CD14-positive monocyte (primary cell): ENCODE measurements around the gene PATE2. TPM values are rescaled to one million over a fixed set of nuclear protein-coding genes. Genes with fewer than 3 reads are reported as not detected.

Experiments
- DNase-seq, 3 donors: peaks; one replicate each; pipeline ENCODE4 v3.0.0-alpha.2; 2011 to 2022
- H2AFZ ChIP-seq: 2 replicates; pipeline ENCODE4 v1.6.0; 2012; ENCODE audit warnings: mild to moderate bottlenecking, low read depth, low read length, inconsistent platforms; ENCODE audit not compliant: insufficient read depth, poor library complexity, severe bottlenecking
- H3K27ac ChIP-seq, 2 donors: 1 replicate in 1 of 2; 2 replicates in 1 of 2; pipeline ENCODE4 v1.5.1; 2012 to 2013; ENCODE audit warnings: low read length in 2 of 2, control low read depth in 1 of 2, inconsistent platforms in 1 of 2, low read depth in 1 of 2, mild to moderate bottlenecking in 1 of 2
- H3K27me3 ChIP-seq, 2 donors: one replicate each; pipeline versions ENCODE4 v1.6.0 to v1.6.1; 2011 to 2013; ENCODE audit warnings: low read length in 2 of 2; ENCODE audit not compliant: control insufficient read depth in 2 of 2, insufficient read depth in 2 of 2
- H3K36me3 ChIP-seq, 2 donors: replicated peaks in 1 of 2; 1 replicate in 1 of 2; 2 replicates in 1 of 2; pipeline versions ENCODE4 v1.5.1 to v1.6.1; 2012 to 2013; ENCODE audit warnings: low read length in 2 of 2, control low read depth in 1 of 2, inconsistent platforms in 1 of 2, mild to moderate bottlenecking in 1 of 2; ENCODE audit not compliant: insufficient read depth in 2 of 2, control insufficient read depth in 1 of 2
- H3K4me1 ChIP-seq, 2 donors: 1 replicate in 1 of 2; 2 replicates in 1 of 2; pipeline versions ENCODE4 v1.5.1 to v1.6.1; 2012 to 2013; ENCODE audit warnings: low read length in 2 of 2, control low read depth in 1 of 2, inconsistent platforms in 1 of 2, mild to moderate bottlenecking in 1 of 2, moderate library complexity in 1 of 2; ENCODE audit not compliant: insufficient read depth in 2 of 2, control insufficient read depth in 1 of 2
- H3K4me2 ChIP-seq: replicated peaks from 2 replicates; pipeline ENCODE3; 2012; ENCODE audit warnings: low read length, moderate library complexity, mild to moderate bottlenecking; ENCODE audit not compliant: poor library complexity, severe bottlenecking; ENCODE audit errors: extremely low read depth
- H3K4me3 ChIP-seq, 3 experiments: fragments of 200-600 bp in 1 of 3; sonication (generic) in 1 of 3; replicated peaks in 1 of 3; 1 replicate in 2 of 3; 2 replicates in 1 of 3; pipeline ENCODE4 v1.5.1; 2011 to 2013; ENCODE audit warnings: low read length in 3 of 3, mild to moderate bottlenecking in 3 of 3, control low read depth in 2 of 3, low read depth in 2 of 3, inconsistent platforms in 1 of 3, moderate library complexity in 1 of 3
- H3K79me2 ChIP-seq: 2 replicates; pipeline ENCODE4 v1.6.0; 2012; ENCODE audit warnings: mild to moderate bottlenecking, control low read depth, inconsistent platforms, low read length, moderate library complexity; ENCODE audit not compliant: insufficient read depth
- H3K9ac ChIP-seq: 2 replicates; pipeline ENCODE4 v1.6.0; 2017; ENCODE audit warnings: low read length, mild to moderate bottlenecking; ENCODE audit not compliant: insufficient read depth, poor library complexity, severe bottlenecking
- H3K9me3 ChIP-seq, 2 donors: replicated peaks in 1 of 2; 1 replicate in 1 of 2; 2 replicates in 1 of 2; pipeline versions ENCODE4 v1.5.1 to v1.6.1; 2012 to 2013; ENCODE audit warnings: low read length in 2 of 2, control low read depth in 1 of 2; ENCODE audit not compliant: control insufficient read depth in 1 of 2, insufficient read depth in 1 of 2
- H4K20me1 ChIP-seq: 2 replicates; pipeline ENCODE4 v1.6.0; 2012; ENCODE audit warnings: mild to moderate bottlenecking, low read length, control low read depth, moderate library complexity; ENCODE audit not compliant: insufficient read depth
- H3K27ac Mint-ChIP-seq, 7 donors: one replicate each; pipeline ENCODE4 v1.8.0; 2020; ENCODE audit warnings: mild to moderate bottlenecking in 7 of 7, mixed read lengths in 7 of 7, moderate library complexity in 6 of 7, inconsistent platforms in 2 of 7
- H3K27me3 Mint-ChIP-seq, 3 donors: one replicate each; pipeline ENCODE4 v1.8.0; 2021 to 2022; ENCODE audit warnings: low read depth in 3 of 3, mild to moderate bottlenecking in 3 of 3, mixed read lengths in 3 of 3, moderate library complexity in 3 of 3, inconsistent platforms in 1 of 3
- H3K36me3 Mint-ChIP-seq, 2 donors: one replicate each; pipeline ENCODE4 v1.8.0; 2020; ENCODE audit warnings: mixed read lengths in 2 of 2, inconsistent platforms in 1 of 2, mild to moderate bottlenecking in 1 of 2
- H3K4me1 Mint-ChIP-seq: one replicate; pipeline ENCODE4 v1.8.0; 2020; ENCODE audit warnings: mild to moderate bottlenecking, mixed read lengths
- H3K4me3 Mint-ChIP-seq, 2 donors: one replicate each; pipeline ENCODE4 v1.8.0; 2020; ENCODE audit warnings: mild to moderate bottlenecking in 2 of 2, mixed read lengths in 2 of 2, moderate library complexity in 1 of 2
- H3K9me3 Mint-ChIP-seq, 7 donors: one replicate each; pipeline ENCODE4 v1.8.0; 2020 to 2022; ENCODE audit warnings: mixed read lengths in 7 of 7, mild to moderate bottlenecking in 6 of 7, moderate library complexity in 6 of 7, inconsistent platforms in 2 of 7
- WGBS: methylation state at CpG from one replicate; pipeline ENCODE4 v1.1.5; 2013; ENCODE audit warnings: missing lambda C conversion rate; ENCODE audit not compliant: insufficient coverage; 5-methylcytosine and 5-hydroxymethylcytosine counted together
- intact Hi-C, 2 donors: fragments of 100-400 bp; cut with micrococcal nuclease; formaldehyde crosslinking; loops; one replicate each; pipeline versions ENCODE4 v1.15.0 to v1.15.1; 2023
- polyA plus RNA-seq, 3 donors: library from polyadenylated mRNA; depleted of rRNA in 1 of 3; unstranded in 2 of 3; stranded (reverse) in 1 of 3; fragments of 300-500 nt in 2 of 3; fragments of >200 nt in 1 of 3; fragmentation: Illumina TruSeq in 2 of 3; gene quantifications; 1 replicate in 2 of 3; 2 replicates in 1 of 3; pipeline ENCODE4 v1.2.3, GENCODE V29; 2012 to 2021
- TF ChIP-seq, protein P1 (sequence below): fragments of 200-600 bp; IDR thresholded peaks from one replicate; pipeline ENCODE4 v1.8.0; 2022; ENCODE audit warnings: antibody characterized with exemption, mild to moderate bottlenecking

Gene PATE2
- polyA plus RNA-seq, 3 donors = not detected

DNA sequence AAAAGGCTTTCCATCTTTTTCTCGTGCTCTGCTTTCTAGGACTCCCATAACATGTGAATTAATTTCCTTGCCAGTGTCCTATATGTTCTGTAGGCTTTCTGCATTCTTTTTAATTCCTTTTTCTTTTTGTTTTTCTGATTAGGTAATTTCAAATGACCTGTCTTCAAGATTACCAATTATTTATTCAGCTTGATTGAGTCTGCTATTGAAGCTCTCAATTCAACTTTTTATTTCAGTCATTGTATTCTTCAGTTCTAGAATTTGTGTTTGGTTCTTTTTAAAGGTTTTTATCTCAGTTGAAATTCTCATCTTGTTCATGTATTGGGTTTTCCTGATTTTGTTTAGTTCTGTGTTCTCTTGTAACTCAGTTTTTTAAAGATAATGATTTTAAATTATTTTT lies 23.8 kb upstream of the PATE2 start:
- H3K4me2 ChIP-seq = no peak overlapping the region
- intact Hi-C loops = no loop called here
- Mint-ChIP-seq H3K27ac (no peak overlapping the region), H3K9me3 (peaks cover 8 to 24% (median 19%) of the 10 kb centered on the region in 7 donors), H3K36me3 (no peaks in the 10 kb centered on the region), H3K27me3 (peaks cover 0 to 1% (median 1%) of the 10 kb centered on the region in 3 donors), H3K4me1 (no peaks in the 10 kb centered on the region), H3K4me3 (no peak overlapping the region)
- H3K79me2 ChIP-seq = no peaks in the 10 kb centered on the region
- no peak for DNase-seq
- H3K36me3 ChIP-seq = no peaks in the 10 kb centered on the region
- no peaks in the 10 kb centered on the region for H3K27me3 ChIP-seq
- no peaks in the 10 kb centered on the region for H3K4me1 ChIP-seq
- TF ChIP-seq, protein P1, sequence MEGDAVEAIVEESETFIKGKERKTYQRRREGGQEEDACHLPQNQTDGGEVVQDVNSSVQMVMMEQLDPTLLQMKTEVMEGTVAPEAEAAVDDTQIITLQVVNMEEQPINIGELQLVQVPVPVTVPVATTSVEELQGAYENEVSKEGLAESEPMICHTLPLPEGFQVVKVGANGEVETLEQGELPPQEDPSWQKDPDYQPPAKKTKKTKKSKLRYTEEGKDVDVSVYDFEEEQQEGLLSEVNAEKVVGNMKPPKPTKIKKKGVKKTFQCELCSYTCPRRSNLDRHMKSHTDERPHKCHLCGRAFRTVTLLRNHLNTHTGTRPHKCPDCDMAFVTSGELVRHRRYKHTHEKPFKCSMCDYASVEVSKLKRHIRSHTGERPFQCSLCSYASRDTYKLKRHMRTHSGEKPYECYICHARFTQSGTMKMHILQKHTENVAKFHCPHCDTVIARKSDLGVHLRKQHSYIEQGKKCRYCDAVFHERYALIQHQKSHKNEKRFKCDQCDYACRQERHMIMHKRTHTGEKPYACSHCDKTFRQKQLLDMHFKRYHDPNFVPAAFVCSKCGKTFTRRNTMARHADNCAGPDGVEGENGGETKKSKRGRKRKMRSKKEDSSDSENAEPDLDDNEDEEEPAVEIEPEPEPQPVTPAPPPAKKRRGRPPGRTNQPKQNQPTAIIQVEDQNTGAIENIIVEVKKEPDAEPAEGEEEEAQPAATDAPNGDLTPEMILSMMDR = no peak
- no peaks in the 10 kb centered on the region for H4K20me1 ChIP-seq
- no peak overlapping the region for H3K4me3 ChIP-seq
- no peak overlapping the region for H3K9ac ChIP-seq
- WGBS = no CpG with 5 or more reads among the region's 1 CpG
- no peak overlapping the region for H2AFZ ChIP-seq
- no peak overlapping the region for H3K27ac ChIP-seq
- H3K9me3 ChIP-seq = peaks cover 14 to 26% of the 10 kb centered on the region in 2 donors

DNA sequence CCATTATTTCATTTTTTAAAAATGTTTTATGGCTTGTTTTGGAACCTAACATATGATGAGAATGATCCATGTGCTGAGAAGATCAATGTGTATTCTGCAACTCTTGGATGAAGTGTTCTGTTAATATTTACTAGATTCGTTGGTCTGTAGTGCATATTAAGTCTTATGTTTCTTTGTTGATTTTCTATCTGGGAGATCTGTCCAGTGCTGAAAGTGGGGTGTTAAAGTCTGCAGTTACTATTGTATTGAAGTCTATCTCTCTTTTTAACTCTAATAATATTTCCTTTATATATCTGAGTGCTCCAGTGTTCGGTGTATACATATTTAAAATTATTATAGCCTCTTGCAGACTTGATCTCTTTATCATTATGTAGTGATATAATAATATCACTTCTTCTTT lies 21.2 kb upstream of the PATE2 start:
- peaks cover 18 to 26% of the 10 kb centered on the region in 2 donors for H3K9me3 ChIP-seq
- no peaks in the 10 kb centered on the region for H3K36me3 ChIP-seq
- Mint-ChIP-seq H3K27ac (no peak overlapping the region), H3K27me3 (peaks cover 0 to 1% (median 1%) of the 10 kb centered on the region in 3 donors), H3K4me3 (no peak overlapping the region), H3K36me3 (no peaks in the 10 kb centered on the region), H3K9me3 (peaks cover 8 to 30% (median 19%) of the 10 kb centered on the region in 7 donors), H3K4me1 (no peaks in the 10 kb centered on the region)
- H3K4me2 ChIP-seq = no peak overlapping the region
- no CpG with 5 or more reads among the region's 2 CpGs for WGBS
- no peak overlapping the region for H3K27ac ChIP-seq
- TF ChIP-seq, protein P1 = no peak
- no peak for DNase-seq
- intact Hi-C loops = no loop called here
- H3K27me3 ChIP-seq = no peaks in the 10 kb centered on the region
- no peaks in the 10 kb centered on the region for H4K20me1 ChIP-seq
- no peak overlapping the region for H3K4me3 ChIP-seq
- H3K9ac ChIP-seq = no peak overlapping the region
- H3K79me2 ChIP-seq = no peaks in the 10 kb centered on the region
- H2AFZ ChIP-seq = no peak overlapping the region
- H3K4me1 ChIP-seq = no peaks in the 10 kb centered on the region
